ENCODE results near the gene VAMP2. TPM values are rescaled to one million over a fixed set of nuclear protein-coding genes. Genes with fewer than 3 reads are reported as not detected.

The VAMP2 gene
- total and polyA plus RNA-seq, 10 of the 15 experiments (the other 5 are each of a cell fraction or from before 2014, with no cell fraction given) = 3.0 to 35.2 (median 25.0) TPM

DNA sequence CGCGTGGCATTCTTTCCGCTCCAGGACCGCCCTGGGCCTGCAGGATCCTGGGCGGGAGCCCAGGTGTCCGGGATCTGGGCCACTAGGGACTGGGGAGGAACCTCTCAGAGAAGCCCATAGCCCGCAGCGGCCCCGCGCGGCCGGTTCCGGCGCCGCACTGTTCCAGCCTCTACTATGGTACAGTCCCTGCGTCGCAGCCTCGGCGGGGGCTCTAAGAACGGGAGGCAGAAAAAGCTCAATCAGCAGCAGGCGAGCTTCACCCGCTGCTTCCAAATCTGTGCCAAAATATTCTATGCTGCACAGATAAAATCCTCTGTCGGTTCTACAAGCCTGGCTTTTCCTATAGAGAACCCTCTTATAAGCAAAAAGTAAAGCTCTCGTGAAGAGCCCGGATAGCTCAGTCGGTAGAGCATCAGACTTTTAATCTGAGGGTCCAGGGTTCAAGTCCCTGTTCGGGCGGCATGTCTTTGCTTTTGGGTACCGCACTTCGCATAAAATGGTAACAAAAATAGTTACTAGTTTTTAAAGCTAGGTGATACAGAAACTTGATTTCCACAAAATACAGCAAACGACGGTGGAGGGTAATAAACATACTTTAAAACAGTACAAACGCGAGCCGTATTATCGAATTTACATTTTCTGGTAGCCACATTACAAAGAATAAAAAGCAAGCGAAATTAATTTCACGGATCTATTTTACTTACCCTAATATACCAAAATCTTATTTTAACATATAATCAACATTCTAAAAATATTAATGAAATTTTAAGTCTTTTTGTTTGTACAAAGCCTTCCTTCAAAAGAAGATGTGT is 43.8 kb downstream of the VAMP2 start (continued):
- TF ChIP-seq, protein P1, sequence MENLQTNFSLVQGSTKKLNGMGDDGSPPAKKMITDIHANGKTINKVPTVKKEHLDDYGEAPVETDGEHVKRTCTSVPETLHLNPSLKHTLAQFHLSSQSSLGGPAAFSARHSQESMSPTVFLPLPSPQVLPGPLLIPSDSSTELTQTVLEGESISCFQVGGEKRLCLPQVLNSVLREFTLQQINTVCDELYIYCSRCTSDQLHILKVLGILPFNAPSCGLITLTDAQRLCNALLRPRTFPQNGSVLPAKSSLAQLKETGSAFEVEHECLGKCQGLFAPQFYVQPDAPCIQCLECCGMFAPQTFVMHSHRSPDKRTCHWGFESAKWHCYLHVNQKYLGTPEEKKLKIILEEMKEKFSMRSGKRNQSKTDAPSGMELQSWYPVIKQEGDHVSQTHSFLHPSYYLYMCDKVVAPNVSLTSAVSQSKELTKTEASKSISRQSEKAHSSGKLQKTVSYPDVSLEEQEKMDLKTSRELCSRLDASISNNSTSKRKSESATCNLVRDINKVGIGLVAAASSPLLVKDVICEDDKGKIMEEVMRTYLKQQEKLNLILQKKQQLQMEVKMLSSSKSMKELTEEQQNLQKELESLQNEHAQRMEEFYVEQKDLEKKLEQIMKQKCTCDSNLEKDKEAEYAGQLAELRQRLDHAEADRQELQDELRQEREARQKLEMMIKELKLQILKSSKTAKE (IDR thresholded peaks at IDR 0.05; ENCODE audit: low read depth, poor library complexity, severe bottlenecking) = peak; percentile 84
- TF ChIP-seq PML (IDR thresholded peaks at IDR 0.05; ENCODE audit: low read length) = no peak
- 0 out of 2 replicates have a peak, but pooled peaks have one; percentile 29 for TF ChIP-seq NFIC (IDR thresholded peaks at IDR 0.05; ENCODE audit: low read depth, low read length)
- TF ChIP-seq RAD51 (IDR thresholded peaks at IDR 0.05) = peak; percentile 42
- TF ChIP-seq, protein P2, sequence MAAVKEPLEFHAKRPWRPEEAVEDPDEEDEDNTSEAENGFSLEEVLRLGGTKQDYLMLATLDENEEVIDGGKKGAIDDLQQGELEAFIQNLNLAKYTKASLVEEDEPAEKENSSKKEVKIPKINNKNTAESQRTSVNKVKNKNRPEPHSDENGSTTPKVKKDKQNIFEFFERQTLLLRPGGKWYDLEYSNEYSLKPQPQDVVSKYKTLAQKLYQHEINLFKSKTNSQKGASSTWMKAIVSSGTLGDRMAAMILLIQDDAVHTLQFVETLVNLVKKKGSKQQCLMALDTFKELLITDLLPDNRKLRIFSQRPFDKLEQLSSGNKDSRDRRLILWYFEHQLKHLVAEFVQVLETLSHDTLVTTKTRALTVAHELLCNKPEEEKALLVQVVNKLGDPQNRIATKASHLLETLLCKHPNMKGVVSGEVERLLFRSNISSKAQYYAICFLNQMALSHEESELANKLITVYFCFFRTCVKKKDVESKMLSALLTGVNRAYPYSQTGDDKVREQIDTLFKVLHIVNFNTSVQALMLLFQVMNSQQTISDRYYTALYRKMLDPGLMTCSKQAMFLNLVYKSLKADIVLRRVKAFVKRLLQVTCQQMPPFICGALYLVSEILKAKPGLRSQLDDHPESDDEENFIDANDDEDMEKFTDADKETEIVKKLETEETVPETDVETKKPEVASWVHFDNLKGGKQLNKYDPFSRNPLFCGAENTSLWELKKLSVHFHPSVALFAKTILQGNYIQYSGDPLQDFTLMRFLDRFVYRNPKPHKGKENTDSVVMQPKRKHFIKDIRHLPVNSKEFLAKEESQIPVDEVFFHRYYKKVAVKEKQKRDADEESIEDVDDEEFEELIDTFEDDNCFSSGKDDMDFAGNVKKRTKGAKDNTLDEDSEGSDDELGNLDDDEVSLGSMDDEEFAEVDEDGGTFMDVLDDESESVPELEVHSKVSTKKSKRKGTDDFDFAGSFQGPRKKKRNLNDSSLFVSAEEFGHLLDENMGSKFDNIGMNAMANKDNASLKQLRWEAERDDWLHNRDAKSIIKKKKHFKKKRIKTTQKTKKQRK (IDR thresholded peaks at IDR 0.05; ENCODE audit: low read depth, low read length) = 0 out of 2 replicates have a peak, but pooled peaks have one; percentile 28
- TF ChIP-seq, protein P3, sequence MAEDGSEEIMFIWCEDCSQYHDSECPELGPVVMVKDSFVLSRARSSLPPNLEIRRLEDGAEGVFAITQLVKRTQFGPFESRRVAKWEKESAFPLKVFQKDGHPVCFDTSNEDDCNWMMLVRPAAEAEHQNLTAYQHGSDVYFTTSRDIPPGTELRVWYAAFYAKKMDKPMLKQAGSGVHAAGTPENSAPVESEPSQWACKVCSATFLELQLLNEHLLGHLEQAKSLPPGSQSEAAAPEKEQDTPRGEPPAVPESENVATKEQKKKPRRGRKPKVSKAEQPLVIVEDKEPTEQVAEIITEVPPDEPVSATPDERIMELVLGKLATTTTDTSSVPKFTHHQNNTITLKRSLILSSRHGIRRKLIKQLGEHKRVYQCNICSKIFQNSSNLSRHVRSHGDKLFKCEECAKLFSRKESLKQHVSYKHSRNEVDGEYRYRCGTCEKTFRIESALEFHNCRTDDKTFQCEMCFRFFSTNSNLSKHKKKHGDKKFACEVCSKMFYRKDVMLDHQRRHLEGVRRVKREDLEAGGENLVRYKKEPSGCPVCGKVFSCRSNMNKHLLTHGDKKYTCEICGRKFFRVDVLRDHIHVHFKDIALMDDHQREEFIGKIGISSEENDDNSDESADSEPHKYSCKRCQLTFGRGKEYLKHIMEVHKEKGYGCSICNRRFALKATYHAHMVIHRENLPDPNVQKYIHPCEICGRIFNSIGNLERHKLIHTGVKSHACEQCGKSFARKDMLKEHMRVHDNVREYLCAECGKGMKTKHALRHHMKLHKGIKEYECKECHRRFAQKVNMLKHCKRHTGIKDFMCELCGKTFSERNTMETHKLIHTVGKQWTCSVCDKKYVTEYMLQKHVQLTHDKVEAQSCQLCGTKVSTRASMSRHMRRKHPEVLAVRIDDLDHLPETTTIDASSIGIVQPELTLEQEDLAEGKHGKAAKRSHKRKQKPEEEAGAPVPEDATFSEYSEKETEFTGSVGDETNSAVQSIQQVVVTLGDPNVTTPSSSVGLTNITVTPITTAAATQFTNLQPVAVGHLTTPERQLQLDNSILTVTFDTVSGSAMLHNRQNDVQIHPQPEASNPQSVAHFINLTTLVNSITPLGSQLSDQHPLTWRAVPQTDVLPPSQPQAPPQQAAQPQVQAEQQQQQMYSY (CRISPR knock-in tag; IDR thresholded peaks at IDR 0.05) = no peak
- 0 out of 3 replicates have a peak, but pooled peaks have one; percentile 14 for TF ChIP-seq POU2F2 (IDR thresholded peaks at IDR 0.05; ENCODE audit: borderline replicate concordance, low read depth, low read length)
- no peak for TF ChIP-seq NR2C1 (IDR thresholded peaks at IDR 0.05)
- peak; percentile 71; the same call in 1 of the 2 replicates for TF ChIP-seq GABPA (IDR thresholded peaks at IDR 0.05; ENCODE audit: low read depth)
- TF ChIP-seq TBL1XR1 (IDR thresholded peaks at IDR 0.05; ENCODE audit: low read depth, low read length) = peak; percentile 83
- TF ChIP-seq FOXK2 (IDR thresholded peaks at IDR 0.05) = no peak
- no peak for TF ChIP-seq CBX5 (IDR thresholded peaks at IDR 0.05; ENCODE audit: low read depth)
- TF ChIP-seq JUNB (IDR thresholded peaks at IDR 0.05) = no peak; the same call in 1 of the 2 replicates
- TF ChIP-seq SUZ12 (IDR thresholded peaks at IDR 0.05; ENCODE audit: unreplicated experiment) = no peak
- no peak for TF ChIP-seq BRCA1 (IDR thresholded peaks at IDR 0.05; ENCODE audit: low read depth, low read length)
- TF ChIP-seq EP300 (IDR thresholded peaks at IDR 0.05; ENCODE audit: borderline replicate concordance in 1 of 2, control insufficient read depth in 1 of 2, low read depth in 2 of 2, low read length in 2 of 2) = peak in 1 of 2 experiments; percentile 82; a peak in 1 of 4 replicates

Data from GM12878 (cell line).